Measurements from ENCODE around the gene TMEM143. TPM values are rescaled to one million over a fixed set of nuclear protein-coding genes. Genes with fewer than 3 reads are reported as not detected.

TMEM143 gene
- total and polyA plus RNA-seq, 4 donors: 3.2 to 10.2 (median 6.7) TPM

GRCh38 chr19:48405010-48405659 is 41.4 kb upstream of the TMEM143 start:
- H3K36me3 ChIP-seq (ENCODE audit: control insufficient read depth in 4 of 4, insufficient read depth in 3 of 4, low read depth in 1 of 4, low read length in 3 of 4): no peaks in the 10 kb centered on the region

More at GRCh38 chr19:48405010-48405659, 41.4 kb upstream of the TMEM143 start:
- Histone ChIP-seq H3K9ac (ENCODE audit: low read depth in 1 of 2, low read length in 2 of 2) (no peak overlapping the region), H3K4me3 (ENCODE audit: low read depth in 1 of 3, low read length in 3 of 3) (no peak overlapping the region), H3K27ac (ENCODE audit: low read depth in 1 of 2, low read length in 2 of 2) (no peak overlapping the region), H3K4me1 (ENCODE audit: control insufficient read depth in 4 of 4, insufficient read depth in 4 of 4, low read length in 3 of 4) (peaks cover 0 to 3% (median 0%) of the 10 kb centered on the region in 4 donors), H3K27me3 (ENCODE audit: control insufficient read depth in 4 of 4, insufficient read depth in 4 of 4, low read length in 3 of 4) (no peaks in the 10 kb centered on the region), H3K9me3 (ENCODE audit: control insufficient read depth in 4 of 4, low read length in 3 of 4) (peaks cover 0 to 3% (median under 1%) of the 10 kb centered on the region in 4 donors)
- WGBS: 91% methylated on average over 27 of the region's 27 CpGs
- TF ChIP-seq HNF4G (IDR thresholded peaks at IDR 0.05) (no peak), HNF4A (conservative IDR thresholded peaks at IDR 0.05) (no peak), NR2F2 (IDR thresholded peaks at IDR 0.05) (no peak), MAX (IDR thresholded peaks at IDR 0.05) (no peak), GABPA (IDR thresholded peaks at IDR 0.05 in 1 of 2, conservative IDR thresholded peaks at IDR 0.05 in 1 of 2) (no peak), ATF3 (IDR thresholded peaks at IDR 0.05) (no peak), RAD21 (IDR thresholded peaks at IDR 0.05) (no peak), FOXA2 (IDR thresholded peaks at IDR 0.05) (no peak), SP1 (IDR thresholded peaks at IDR 0.05) (no peak), CTCF (IDR thresholded peaks at IDR 0.05; ENCODE audit: low read depth, low read length, missing input control) (no peak), ZBTB33 (IDR thresholded peaks at IDR 0.05) (no peak), FOXA1 (IDR thresholded peaks at IDR 0.05) (no peak), EGR1 (IDR thresholded peaks at IDR 0.05; ENCODE audit: low read depth in 2 of 2) (no peak), YY1 (IDR thresholded peaks at IDR 0.05) (no peak), REST (IDR thresholded peaks at IDR 0.05) (no peak)
- DNase-seq (ENCODE audit: low spot score): no peak
